ENCODE measurements around the gene NIP7.
"Not testable (repeated sequence)": the region's sequence is repeated elsewhere in the genome, so short reads cannot be mapped to it uniquely, and the experiment has no call there.

NIP7 gene

DNA sequence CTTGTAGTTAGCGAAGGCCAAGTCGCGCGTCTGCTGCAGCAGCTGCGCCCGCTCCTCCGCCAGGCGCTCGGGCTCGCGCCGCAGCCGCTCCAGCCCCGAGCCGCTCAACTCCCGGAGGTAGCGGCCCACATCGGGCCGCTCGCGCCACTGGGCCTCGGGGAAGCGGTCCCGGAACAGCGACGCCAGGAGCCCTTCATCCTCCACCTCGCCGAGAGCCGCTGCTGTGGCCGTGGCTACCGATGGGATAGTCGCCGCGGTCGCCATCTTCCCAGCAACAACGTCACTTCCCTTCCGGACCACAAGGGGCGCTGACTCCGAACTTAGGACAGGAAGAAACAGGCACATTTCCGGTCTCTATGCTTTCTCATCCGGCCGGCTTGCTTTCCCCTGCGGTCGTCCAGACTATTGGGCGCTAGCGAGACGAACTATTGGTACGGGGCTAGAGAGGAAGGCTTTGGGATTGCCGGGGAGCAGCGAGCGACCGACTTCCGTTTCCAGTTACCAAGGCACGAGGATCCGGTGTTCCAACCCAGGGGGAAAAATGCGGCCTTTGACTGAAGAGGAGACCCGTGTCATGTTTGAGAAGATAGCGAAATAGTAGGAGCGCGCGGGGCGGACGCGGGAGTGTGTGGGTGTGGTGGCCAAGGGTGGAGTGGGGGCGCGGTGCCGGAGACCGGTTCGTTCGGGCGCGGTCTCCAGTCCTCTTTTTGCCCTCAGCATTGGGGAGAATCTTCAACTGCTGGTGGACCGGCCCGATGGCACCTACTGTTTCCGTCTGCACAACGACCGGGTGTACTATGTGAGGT lies at the start of gene NIP7, which contains the start of gene COG8:
NIP7 (plus strand) TSS at position 484 of the 806 bp plus-strand sequence; CDS start at position 542, 58 bp downstream.
COG8 (minus strand) TSS at position 276 of the 806 bp plus-strand sequence; CDS start at position 264, 12 bp downstream.
- H3K4me3 ChIP-seq (ENCODE audit: low read depth, low read length) = peak within 1 kb of the TSS; percentile 87
- TF ChIP-seq, protein P1, sequence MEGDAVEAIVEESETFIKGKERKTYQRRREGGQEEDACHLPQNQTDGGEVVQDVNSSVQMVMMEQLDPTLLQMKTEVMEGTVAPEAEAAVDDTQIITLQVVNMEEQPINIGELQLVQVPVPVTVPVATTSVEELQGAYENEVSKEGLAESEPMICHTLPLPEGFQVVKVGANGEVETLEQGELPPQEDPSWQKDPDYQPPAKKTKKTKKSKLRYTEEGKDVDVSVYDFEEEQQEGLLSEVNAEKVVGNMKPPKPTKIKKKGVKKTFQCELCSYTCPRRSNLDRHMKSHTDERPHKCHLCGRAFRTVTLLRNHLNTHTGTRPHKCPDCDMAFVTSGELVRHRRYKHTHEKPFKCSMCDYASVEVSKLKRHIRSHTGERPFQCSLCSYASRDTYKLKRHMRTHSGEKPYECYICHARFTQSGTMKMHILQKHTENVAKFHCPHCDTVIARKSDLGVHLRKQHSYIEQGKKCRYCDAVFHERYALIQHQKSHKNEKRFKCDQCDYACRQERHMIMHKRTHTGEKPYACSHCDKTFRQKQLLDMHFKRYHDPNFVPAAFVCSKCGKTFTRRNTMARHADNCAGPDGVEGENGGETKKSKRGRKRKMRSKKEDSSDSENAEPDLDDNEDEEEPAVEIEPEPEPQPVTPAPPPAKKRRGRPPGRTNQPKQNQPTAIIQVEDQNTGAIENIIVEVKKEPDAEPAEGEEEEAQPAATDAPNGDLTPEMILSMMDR (IDR thresholded peaks at IDR 0.05; ENCODE audit: borderline replicate concordance, insufficient read depth, low read depth, low read length) = peak; percentile 81

DNA sequence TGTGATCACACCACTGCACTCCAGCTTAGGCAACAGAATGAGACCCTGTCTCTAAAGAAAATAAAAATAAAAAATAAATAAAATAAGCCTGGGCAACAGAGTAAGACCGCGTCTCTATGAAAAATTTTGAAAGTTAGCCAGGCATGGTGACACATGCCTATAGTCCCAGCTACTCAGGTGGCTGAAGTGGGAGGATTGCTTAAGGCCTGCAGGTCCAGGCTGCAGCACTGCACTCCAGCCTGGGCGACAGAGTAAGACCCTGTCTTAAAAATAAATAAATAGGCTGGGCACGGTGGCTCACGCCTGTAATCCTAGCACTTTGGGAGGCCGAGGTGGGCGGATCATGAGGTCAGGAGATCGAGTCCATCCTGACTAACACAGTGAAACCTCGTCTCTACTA lies 47.9 kb upstream of the NIP7 start:
- not testable (repeated sequence) for H3K4me3 ChIP-seq (ENCODE audit: low read depth, low read length)

DNA sequence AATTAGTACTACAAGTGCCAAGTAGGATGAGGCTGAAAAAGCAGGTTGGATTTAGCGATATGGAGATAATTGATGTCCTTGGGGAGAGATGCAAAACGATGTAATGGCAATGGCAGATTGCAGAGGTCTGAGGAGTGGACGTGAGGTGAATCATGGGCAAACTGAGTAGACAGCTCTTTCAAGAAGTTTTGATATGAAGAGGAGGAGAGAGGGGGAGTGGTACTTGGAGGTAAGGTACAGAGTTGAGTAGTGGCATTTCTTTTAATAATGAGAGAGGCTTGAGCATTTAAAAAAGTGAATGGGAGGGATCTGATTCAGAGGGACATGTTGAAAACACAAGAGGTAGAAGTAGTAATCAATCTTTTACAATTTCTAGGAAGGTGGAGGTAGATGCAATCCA lies 46.2 kb upstream of the NIP7 start:
- TF ChIP-seq, protein P1 (IDR thresholded peaks at IDR 0.05; ENCODE audit: borderline replicate concordance, insufficient read depth, low read depth, low read length) = no peak
- no peak overlapping the region for H3K4me3 ChIP-seq (ENCODE audit: low read depth, low read length)

DNA sequence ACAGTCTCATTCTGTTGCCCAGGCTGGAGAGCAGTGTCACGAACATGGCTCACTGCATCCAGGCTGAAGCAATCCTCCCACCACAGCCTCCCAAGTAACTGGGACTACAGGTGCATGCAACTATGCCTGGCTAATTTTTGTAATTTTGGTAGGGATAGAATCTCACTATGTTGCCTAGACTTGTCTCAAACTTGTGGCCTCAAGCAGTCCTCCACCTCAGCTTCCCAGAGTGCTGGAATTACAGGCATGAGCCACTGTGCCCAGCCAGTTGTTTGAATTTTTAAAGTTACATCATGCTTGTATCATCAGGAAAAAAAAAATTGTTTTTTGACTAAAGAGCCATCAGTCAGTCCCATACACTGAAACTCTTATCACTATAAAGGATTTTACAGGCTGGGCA lies 45.5 kb upstream of the NIP7 start:
- TF ChIP-seq, protein P1 (IDR thresholded peaks at IDR 0.05; ENCODE audit: borderline replicate concordance, insufficient read depth, low read depth, low read length) = no peak
- H3K4me3 ChIP-seq (ENCODE audit: low read depth, low read length) = no peak overlapping the region

DNA sequence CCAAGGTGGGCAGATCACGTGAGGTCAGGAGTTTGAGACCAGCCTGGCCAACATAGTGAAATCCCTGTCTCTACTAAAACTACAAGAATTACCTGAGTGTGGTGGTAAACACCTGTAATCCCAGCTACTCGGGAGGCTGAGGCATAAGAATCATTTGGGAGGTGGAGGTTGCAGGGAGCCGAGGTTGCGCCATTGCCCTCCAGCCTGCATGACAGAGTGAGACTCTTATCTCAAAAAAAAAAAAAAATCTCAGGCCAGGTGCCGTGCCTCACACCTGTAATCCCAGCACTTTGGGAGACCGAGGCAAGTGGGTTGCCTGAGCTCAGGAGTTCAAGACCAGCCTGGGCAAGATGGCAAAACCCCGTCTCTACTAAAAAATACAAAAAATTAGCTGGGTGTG lies 42.8 kb upstream of the NIP7 start:
- H3K4me3 ChIP-seq (ENCODE audit: low read depth, low read length) = not testable (repeated sequence)

DNA sequence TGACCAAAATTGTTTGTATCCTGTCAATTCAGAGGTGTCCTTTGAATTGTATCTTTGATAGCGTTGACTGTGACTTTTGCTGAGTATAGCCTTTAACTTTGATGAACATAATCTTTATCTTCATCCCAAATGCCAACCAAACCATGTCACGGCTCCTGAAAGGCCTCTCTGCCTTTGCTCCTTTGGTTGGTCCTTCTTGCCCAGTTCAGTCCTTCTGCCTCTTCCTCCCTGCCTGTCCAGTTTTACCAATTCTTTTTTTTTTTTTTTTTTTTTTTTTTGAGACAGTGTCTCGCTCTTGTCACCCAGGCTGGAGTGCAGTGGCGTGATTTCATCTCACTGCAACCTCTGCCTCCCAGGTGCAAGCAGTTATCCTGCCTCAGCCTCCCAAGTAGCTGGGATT lies 41.3 kb upstream of the NIP7 start:
- TF ChIP-seq, protein P1 (IDR thresholded peaks at IDR 0.05; ENCODE audit: borderline replicate concordance, insufficient read depth, low read depth, low read length) = no peak
- H3K4me3 ChIP-seq (ENCODE audit: low read depth, low read length) = no peak overlapping the region

DNA sequence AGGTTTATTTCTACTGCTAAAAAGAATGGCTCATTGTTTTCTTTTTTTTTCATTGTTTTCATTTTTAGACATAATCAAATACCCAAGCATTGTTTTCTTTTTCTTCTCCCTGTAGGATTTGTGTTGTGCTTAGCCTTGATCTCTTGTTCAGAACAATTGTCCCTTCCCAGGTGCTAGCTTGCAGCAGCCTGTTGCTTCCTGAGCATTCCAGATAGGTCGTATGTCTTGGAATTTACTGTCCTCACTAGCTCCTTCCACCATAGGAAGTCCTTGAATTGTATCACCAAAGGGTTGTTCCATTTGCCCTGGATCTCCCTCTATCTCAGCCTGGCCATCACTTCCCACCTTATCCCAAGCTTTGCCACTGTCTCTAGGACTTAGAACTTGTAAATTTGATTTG lies 38.4 kb upstream of the NIP7 start:
- H3K4me3 ChIP-seq (ENCODE audit: low read depth, low read length) = no peak overlapping the region
- TF ChIP-seq, protein P1 (IDR thresholded peaks at IDR 0.05; ENCODE audit: borderline replicate concordance, insufficient read depth, low read depth, low read length) = no peak

DNA sequence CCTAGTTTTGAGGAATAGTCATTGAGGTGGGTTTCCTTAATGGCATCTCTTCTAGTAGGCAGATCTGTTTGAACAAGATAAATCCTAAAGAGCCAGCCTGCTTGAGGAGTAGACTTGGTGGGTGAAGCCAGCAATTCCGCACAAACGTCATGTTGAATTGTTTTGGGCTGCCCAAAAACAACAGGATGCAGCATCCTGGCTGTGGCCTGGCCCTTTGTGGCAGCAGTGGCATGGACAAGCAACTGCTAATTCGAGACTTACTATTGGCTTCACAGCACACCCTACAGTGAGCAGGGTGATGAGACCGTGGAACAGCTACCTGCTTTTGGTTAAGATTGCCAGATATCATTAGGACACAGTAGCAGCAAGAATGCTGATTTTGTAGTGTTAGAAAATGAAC lies 37.7 kb upstream of the NIP7 start:
- H3K4me3 ChIP-seq (ENCODE audit: low read depth, low read length) = no peak overlapping the region
- TF ChIP-seq, protein P1 (IDR thresholded peaks at IDR 0.05; ENCODE audit: borderline replicate concordance, insufficient read depth, low read depth, low read length) = no peak
